Stimulated activated naive B cell treated with anti-CD40 and anti-IgM and Interleukin-4, amounts not matched to agents 10 μg/mL and 1 μg/mL and 100 μg/mL, for 72 hours (primary cell): ENCODE results near the gene MORN2.

Experiments
- ATAC-seq, 2 donors: fragments of 150-1000 bp; cut with Tn5 transposase; replicated peaks; 2 replicates each; pipeline ENCODE4 v1.10.0; 2021; ENCODE audit warnings: moderate library complexity in 1 of 2
- DNase-seq: peaks from one replicate; pipeline ENCODE4 v3.0.0; 2021
- H3K27ac Mint-ChIP-seq: one replicate; pipeline ENCODE4 v1.8.0; 2022; ENCODE audit warnings: mild to moderate bottlenecking, mixed read lengths
- H3K27me3 Mint-ChIP-seq, 2 donors: one replicate each; pipeline ENCODE4 v1.8.0; 2022; ENCODE audit warnings: mixed read lengths in 2 of 2
- H3K36me3 Mint-ChIP-seq, 2 donors: one replicate each; pipeline ENCODE4 v1.8.0; 2022; ENCODE audit warnings: mixed read lengths in 2 of 2, mild to moderate bottlenecking in 1 of 2
- H3K4me1 Mint-ChIP-seq, 2 donors: one replicate each; pipeline ENCODE4 v1.8.0; 2022; ENCODE audit warnings: mixed read lengths in 2 of 2, mild to moderate bottlenecking in 1 of 2
- H3K4me3 Mint-ChIP-seq, 2 donors: one replicate each; pipeline ENCODE4 v1.8.0; 2022; ENCODE audit warnings: mild to moderate bottlenecking in 2 of 2, mixed read lengths in 2 of 2, moderate library complexity in 1 of 2
- H3K9me3 Mint-ChIP-seq, 2 donors: one replicate each; pipeline ENCODE4 v1.8.0; 2022; ENCODE audit warnings: mixed read lengths in 2 of 2, mild to moderate bottlenecking in 1 of 2

MORN2 gene

GRCh38 chr2:38907743-38908562 lies 32.2 kb downstream of the MORN2 start:
- no peaks in the 10 kb centered on the region for H3K9me3 Mint-ChIP-seq
- no peak for DNase-seq
- no peak overlapping the region for H3K27ac Mint-ChIP-seq
- H3K27me3 Mint-ChIP-seq = no peaks in the 10 kb centered on the region
- H3K4me3 Mint-ChIP-seq = peak overlapping the region in 1 of 2 donors; percentile 30
- no peaks in the 10 kb centered on the region for H3K36me3 Mint-ChIP-seq
- peak; percentile 81 to 92 for ATAC-seq
- H3K4me1 Mint-ChIP-seq = peaks cover 5 to 12% of the 10 kb centered on the region in 2 donors

- no peak for ATAC-seq
- Mint-ChIP-seq H3K27ac (no peak overlapping the region), H3K36me3 (no peaks in the 10 kb centered on the region), H3K27me3 (no peaks in the 10 kb centered on the region), H3K4me3 (no peak overlapping the region), H3K9me3 (no peaks in the 10 kb centered on the region), H3K4me1 (peaks cover 5 to 12% of the 10 kb centered on the region in 2 donors)
- no peak for DNase-seq
Observed at GRCh38 chr2:38909872-38910271, 34.1 kb downstream of the MORN2 start.

GRCh38 chr2:38911191-38911590 lies 35.4 kb downstream of the MORN2 start:
- H3K4me3 Mint-ChIP-seq = no peak overlapping the region
- no peaks in the 10 kb centered on the region for H3K36me3 Mint-ChIP-seq
- H3K9me3 Mint-ChIP-seq = no peaks in the 10 kb centered on the region
- peaks cover 5 to 12% of the 10 kb centered on the region in 2 donors for H3K4me1 Mint-ChIP-seq
- DNase-seq (no peak), ATAC-seq (no peak)
- H3K27me3 Mint-ChIP-seq = no peaks in the 10 kb centered on the region
- no peak overlapping the region for H3K27ac Mint-ChIP-seq

GRCh38 chr2:38912619-38913018 lies 36.8 kb downstream of the MORN2 start:
- ATAC-seq = no peak
- Mint-ChIP-seq H3K27ac (no peak overlapping the region), H3K9me3 (no peaks in the 10 kb centered on the region), H3K27me3 (no peaks in the 10 kb centered on the region), H3K4me3 (no peak overlapping the region), H3K4me1 (peaks cover 5 to 12% of the 10 kb centered on the region in 2 donors), H3K36me3 (no peaks in the 10 kb centered on the region)
- DNase-seq = no peak

- ATAC-seq (no peak), DNase-seq (no peak)
- H3K27ac Mint-ChIP-seq = no peak overlapping the region
- peaks cover 6 to 9% of the 10 kb centered on the region in 2 donors for H3K27me3 Mint-ChIP-seq
- no peaks in the 10 kb centered on the region for H3K36me3 Mint-ChIP-seq
- H3K9me3 Mint-ChIP-seq = no peaks in the 10 kb centered on the region
- H3K4me1 Mint-ChIP-seq = peaks cover 3 to 6% of the 10 kb centered on the region in 2 donors
- H3K4me3 Mint-ChIP-seq = no peak overlapping the region
Observed at GRCh38 chr2:38922389-38922788, 46.6 kb downstream of the MORN2 start.

- Mint-ChIP-seq H3K36me3 (no peaks in the 10 kb centered on the region), H3K27me3 (peaks cover 6 to 9% of the 10 kb centered on the region in 2 donors), H3K9me3 (no peaks in the 10 kb centered on the region), H3K4me1 (peaks cover 3 to 6% of the 10 kb centered on the region in 2 donors), H3K27ac (no peak overlapping the region), H3K4me3 (no peak overlapping the region)
- ATAC-seq = no peak
- no peak for DNase-seq
Observed at GRCh38 chr2:38922902-38923301, 47.1 kb downstream of the MORN2 start.

GRCh38 chr2:38925982-38926381 lies 50.2 kb downstream of the MORN2 start:
- Mint-ChIP-seq H3K27me3 (peaks cover 6 to 9% of the 10 kb centered on the region in 2 donors), H3K4me1 (peaks cover 3 to 6% of the 10 kb centered on the region in 2 donors), H3K27ac (peak overlapping the region; percentile 63), H3K36me3 (no peaks in the 10 kb centered on the region), H3K9me3 (no peaks in the 10 kb centered on the region), H3K4me3 (no peak overlapping the region)
- ATAC-seq (no peak), DNase-seq (no peak)

- no peak overlapping the region for H3K4me3 Mint-ChIP-seq
- ATAC-seq (no peak), DNase-seq (no peak)
- H3K27me3 Mint-ChIP-seq = peaks cover 8 to 9% of the 10 kb centered on the region in 2 donors
- H3K27ac Mint-ChIP-seq = no peak overlapping the region
- peaks cover 0 to 2% of the 10 kb centered on the region in 2 donors for H3K4me1 Mint-ChIP-seq
- H3K36me3 Mint-ChIP-seq = no peaks in the 10 kb centered on the region
- no peaks in the 10 kb centered on the region for H3K9me3 Mint-ChIP-seq
Observed at GRCh38 chr2:38930600-38930999, 54.8 kb downstream of the MORN2 start.
